ENCODE data around the gene CSMD2.

Gene CSMD2

DNA sequence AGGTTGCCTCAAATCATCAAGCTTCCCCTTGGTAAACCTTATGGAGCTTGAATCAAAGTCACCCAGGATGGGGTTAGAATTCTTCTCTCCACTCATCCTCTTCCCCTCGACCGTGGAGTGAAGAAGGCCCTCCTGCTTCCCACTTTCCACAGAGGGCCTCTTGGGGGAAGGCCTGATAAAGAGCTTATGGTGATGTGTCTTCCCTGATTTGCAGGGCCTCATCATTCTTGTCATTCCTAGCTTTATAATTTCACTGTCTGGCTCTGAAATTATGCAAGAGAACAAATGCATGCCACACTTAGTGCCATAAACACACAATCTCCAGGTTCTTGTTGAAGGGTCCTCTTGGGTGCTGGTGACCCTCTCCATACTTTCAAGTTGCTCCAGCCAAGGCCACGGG is 199.9 kb downstream of the CSMD2 start:
- DNase-seq (ENCODE audit: low read depth in 2 of 2): no peak

DNA sequence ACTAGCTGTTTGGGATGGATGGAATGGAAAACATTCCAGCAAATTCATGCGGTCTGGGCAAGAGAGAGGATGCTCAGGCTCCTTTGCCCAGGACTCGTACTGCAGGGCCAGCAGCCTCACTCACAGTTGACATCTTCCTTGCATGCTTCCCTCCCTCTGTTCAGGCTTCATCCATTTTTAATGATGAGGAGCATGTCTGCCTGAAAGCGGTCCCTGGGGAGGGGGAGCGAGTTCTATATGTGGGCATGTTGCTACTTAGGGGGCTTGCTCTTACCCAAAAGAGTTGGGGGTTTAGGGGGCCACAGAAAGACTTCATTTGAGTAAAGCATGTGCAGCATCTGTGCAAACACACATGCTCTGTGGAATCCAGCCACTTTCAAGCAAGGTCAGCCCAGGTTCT is 203.0 kb downstream of the CSMD2 start:
- no peak for DNase-seq (ENCODE audit: low read depth in 2 of 2)

DNA sequence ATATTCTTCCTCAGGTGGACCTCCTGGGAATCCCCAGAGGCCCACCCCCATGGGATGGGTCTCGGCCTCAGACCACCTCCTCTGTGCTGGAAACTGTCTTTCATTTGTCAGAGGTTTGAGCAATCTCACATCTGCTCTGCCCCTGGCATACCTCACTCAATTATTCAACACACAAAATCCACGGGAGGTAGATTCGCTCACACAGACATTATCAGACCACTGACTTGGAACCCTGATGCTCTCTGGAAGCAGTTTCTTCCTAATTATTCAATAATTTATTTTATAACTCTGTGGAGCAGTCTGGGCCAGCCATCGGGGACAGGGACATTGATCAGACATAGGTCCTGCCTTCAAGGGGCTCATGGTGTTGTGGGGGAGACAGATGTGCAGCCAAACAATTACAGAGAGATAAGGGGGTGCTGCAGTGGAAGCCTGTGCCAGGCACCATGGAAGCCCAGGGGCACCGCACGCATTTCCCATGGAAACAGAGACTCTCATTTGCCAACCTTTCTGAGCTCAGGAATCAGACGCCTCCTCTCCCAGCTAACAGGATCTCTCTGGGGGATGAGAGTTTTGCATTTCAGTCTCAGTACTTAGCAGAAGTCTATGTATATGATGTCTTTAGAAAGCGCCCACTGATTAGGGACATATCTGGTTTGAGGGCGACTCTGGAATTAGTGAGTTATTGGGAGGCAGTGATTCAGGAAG is 204.7 kb downstream of the CSMD2 start:
- no peak for DNase-seq (ENCODE audit: low read depth in 2 of 2)

DNA sequence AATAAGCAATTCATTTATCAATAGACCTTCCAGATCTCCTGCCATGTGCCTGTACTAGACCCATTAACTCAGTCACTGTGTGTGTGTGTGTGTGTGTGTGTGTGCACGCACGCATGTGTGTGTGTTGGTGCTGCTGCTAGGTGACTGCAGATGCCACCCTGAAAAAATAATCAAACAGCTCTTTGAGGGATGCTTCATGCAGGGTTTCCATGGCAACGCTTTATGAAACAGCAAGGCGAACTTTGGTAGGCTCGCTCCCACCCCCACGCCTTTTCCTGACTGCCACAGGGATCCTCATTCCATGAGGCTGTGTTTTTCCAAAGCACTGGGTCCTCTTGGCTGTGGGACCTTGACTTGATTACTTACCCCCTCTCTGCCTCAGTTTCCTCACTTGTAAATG is 207.2 kb downstream of the CSMD2 start:
- no peak for DNase-seq (ENCODE audit: low read depth in 2 of 2)

DNA sequence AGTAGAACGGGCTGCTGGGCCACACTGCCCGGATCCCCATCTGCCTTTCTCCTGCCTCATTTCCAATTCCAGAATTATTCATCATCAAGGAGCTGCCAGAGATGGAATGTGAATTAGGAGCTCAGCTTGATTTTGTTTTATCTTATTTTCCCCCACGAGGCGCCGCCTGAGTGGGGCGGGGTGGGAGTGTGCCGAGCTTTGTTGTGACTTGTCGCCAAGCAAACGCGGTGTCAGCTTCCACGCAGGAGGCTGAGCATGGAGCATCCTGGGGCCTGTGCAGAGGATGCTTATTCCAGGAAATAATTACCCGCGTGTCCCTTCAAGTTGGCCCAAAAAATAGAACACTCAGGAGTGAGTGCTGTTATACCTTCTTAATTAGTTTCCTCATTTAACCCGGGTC is 209.9 kb downstream of the CSMD2 start:
- DNase-seq (ENCODE audit: low read depth in 2 of 2): no peak

DNA sequence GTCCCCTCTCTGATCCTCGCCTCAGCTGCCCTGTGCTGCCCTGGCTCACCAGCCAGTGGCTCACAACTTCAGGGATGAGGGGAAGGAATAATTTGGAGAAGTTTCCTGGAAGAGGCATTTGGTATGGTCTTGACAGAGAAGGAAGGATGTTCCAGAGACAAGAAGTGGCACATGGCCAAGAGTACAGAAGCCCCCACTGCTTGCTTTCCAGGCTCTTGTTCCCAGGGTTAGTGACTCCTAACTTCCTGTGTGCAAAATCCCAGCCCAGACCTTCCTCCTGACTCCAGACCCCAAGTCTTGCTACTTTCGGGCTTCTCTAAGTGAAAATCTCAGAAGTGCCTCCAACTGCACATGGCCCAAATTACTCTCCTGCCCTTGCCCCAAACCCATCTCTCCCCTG is 215.5 kb downstream of the CSMD2 start:
- no peak for DNase-seq (ENCODE audit: low read depth in 2 of 2)

DNA sequence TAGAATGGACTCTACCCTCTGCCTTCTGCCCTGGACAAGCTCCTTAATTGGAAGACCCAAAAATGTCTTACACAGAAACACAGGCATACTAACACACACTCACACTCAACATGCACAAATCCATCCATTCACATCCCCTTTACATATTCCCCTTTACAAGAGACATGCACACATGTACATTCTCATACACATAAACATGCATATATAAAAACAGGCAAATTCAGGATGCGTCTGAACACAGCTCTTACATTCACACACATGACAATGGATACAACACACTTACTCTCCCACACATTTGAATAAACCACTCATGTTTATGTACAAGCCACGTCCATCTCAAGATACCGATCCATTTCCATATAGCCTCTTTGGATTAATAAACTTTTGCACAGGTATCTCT is 216.7 kb downstream of the CSMD2 start:
- no peak for DNase-seq (ENCODE audit: low read depth in 2 of 2)

DNA sequence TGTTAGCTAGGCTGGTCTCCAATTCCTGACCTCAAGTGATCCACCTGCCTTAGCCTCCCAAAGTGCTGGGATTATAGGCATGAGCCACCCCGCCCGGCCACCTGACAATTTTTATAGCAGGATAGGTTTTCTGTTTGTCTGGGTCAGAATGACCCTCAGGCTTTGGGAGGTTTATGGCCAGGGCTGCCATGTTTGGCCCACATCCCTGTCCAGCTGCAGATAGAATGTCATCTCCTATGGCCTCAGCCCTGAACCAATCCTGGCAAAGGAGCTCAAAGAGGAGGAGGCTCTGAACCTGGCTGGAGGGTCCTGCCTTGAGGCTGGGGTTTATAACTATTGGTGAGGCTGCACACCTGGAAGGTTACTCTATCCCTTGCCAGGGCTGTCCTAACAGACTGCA is 218.2 kb downstream of the CSMD2 start:
- DNase-seq (ENCODE audit: low read depth in 2 of 2): no peak

DNA sequence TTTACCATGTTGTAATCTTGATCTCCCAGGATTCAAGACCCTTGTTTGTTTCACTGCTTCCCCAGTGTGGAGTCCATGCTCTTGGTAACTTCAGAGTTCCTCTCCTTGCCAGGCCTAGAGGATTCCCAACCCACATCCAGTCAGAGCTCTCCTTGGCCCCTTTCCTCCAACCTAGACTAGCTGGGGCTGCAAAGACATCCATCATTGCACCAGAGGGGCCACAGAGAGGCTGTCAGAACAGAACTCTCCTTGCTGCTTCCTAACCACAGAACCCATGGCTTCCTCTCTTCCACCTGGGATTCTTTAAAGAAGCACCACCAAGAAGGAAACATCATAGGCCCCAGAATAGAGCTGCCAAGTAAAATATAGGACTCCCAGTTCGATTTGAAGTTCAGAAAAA is 220.2 kb downstream of the CSMD2 start:
- DNase-seq (ENCODE audit: low read depth in 2 of 2): no peak

DNA sequence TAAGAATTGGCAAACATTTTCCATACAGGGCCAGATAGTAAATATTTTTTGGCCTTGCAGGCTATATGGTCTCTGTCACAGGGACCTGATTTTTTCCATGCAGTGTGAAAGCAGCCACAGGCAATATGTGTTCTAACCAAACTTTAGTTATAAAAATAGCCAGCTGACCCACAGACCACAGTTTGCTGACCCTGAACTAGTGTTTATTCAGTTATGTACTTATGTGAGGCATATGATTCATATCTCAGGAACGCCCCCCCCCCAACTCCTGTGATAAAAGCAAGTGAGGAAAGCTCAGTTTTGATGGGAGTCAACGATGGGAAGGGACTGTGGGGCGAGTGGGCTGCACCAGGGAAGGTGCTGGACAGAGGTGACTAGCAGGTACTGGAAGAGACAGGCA is 221.1 kb downstream of the CSMD2 start:
- no peak for DNase-seq (ENCODE audit: low read depth in 2 of 2)

DNA sequence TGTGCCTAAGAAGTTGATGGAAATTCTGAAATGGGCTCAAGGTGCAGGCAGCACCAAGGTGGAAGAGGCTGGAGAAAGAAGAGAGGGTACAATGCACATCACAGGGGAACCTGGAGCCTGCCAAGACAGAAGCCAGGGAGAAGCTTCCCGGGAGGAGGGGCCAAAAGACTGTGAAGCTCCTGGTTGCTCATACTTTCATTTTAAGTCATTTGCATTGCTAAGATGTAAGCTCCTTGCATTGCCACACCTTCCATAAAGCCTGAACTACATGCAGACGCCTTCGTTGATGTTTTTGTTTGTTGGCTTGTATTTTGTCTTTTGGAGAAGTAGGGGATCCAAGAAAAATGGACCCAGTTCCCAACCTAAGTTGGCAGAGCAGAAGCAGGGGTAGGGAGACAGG is 232.2 kb downstream of the CSMD2 start:
- no peak for DNase-seq (ENCODE audit: low read depth in 2 of 2)

DNA sequence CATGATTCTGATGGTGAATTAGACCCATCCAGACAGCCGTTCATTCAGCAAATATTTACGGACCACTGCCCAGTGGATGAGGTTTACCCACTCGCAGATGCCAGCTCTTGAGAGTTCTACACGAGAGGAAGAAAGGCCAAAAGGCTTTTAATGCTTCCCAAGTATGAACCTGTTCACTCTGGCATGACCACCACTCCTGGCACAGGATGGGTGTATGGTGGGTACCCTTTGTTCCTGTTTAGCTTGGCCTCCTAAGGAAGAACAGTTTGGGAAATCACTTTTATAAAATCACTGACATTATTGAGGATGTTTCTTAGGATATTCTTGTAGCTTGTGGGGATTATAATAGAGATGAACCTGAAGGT is 233.9 kb downstream of the CSMD2 start:
- no peak for DNase-seq (ENCODE audit: low read depth in 2 of 2)

DNA sequence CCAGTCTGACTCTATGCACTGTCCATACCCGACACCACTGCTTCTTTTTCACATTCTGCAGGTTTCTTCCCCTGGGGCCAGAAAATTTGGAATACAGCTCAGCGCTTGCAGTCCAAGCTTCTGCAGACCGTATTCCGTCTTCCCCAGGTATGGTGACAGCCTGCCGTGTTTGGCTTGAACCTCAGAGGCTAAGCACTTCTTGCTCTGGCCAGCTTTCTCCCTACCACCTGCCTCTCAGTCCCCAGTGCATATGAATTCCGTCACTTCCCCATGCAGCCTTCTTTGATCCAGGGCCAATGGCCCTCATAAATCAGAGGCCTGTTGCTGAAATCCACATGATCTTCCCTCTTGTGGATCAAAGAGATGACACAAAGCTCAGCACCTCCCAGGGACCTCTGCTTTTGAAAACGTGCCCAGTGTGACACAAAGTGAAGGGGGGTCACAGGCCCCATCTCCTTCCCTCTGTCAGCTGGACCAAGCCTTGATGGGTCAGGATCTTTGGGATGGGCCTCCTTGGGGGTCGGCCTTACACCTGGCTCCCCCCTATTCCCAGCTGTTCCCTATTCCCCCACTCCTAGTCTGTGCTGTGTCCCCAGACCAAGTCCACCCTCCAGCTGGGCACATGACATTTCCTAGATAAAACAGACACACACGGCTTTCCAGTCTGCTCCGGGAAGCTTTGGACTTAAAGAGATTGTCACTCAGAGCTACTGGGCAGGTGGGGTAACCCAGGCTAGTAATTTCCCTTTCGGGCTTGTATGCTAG is 234.5 kb downstream of the CSMD2 start:
- DNase-seq (ENCODE audit: low read depth in 2 of 2): no peak

DNA sequence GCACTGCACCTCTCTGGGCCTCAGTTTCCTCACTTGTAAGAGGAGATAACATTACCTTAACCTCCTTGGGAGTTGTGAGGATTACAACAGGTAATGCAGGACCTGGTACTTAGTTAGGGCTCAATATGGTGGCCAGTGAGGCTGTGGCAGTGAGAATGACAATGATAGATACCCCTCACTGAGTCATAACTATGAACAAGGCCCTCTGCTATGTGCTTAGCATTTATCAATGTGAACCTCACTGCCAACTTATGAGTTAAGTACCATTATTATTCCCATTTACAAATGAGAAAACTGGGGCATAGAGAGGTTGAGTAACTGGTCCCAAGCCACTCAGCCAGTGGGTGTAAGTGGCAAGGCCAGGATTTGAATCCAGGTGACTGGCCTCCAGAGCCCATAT is 236.8 kb downstream of the CSMD2 start:
- DNase-seq (ENCODE audit: low read depth in 2 of 2): no peak

DNA sequence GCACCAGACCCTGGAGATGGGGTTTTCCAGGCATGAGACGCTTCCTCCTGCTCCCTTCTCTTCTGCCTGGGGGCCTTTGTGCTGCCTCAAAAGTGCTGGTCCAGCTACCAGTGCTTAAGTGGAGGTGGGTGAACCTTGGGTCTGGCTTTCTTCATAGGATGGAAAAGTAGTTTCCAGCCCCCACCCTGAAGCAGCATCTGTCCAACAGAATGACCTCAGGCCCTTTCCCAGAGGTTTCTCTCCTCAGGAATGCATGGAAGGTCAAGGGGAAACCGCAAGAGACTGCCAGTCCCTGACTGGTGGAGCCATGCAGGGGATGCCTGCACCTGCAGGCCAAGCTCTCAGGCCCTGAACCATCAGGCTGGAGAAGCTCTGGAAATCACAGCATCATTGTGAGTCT is 237.3 kb downstream of the CSMD2 start:
- DNase-seq (ENCODE audit: low read depth in 2 of 2): no peak

DNA sequence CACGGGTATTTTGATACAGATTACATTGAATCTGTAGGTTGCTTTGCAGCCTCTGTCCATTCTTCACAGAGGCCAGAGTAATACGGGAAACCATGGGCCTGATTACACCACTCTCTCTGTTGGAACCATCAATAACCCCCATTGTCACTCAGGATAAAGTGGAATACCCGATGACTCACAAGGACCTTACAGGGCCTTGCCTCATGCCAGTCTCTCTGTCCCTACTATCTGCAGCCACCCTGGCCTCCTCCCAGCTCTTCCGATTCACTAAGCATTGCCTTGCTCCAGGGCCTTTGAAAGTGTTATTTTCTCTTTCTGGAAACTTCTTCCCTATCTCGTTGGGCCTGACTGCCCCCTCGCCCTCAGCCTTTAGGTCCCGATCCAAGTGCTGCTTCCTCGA is 239.4 kb downstream of the CSMD2 start:
- no peak for DNase-seq (ENCODE audit: low read depth in 2 of 2)

DNA sequence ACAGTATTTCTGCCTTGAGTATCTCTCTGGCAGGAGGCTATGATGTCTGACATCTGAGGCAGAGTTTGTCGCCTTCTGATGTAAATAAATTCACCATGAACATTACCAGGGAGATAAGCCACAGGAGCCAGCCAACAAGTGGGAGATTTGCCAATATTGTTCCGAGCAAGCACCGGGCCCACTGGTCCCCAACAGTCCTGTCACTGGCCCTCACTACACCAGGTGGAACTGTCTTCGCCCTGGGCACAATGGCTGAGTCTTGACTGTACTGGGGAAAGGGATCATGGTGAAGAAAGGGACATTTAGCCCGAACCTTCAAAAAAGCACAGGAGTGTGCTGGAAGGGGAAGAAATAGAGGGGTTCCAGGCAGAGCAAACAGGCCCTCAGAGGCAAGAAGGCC is 243.7 kb downstream of the CSMD2 start:
- DNase-seq (ENCODE audit: low read depth in 2 of 2): no peak

DNA sequence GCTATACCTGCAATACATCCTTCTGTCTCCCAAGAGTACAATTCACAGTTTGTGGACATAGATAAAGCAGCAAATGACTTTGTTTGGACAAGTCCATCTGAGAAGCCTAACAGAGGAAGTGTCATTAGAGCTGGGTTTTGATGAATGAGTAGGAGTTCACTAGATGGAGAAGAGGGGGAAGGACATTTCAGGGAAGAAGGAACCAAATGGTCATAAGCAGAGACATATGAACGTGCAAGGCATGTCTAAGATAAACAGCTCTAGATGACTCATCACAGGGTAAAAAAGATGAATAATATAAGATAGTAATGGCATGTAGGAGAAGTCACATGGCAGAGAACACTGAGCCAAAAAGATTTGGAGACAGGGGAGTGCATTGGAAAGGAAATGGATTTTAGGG is 246.7 kb downstream of the CSMD2 start:
- no peak for DNase-seq (ENCODE audit: low read depth in 2 of 2)

DNA sequence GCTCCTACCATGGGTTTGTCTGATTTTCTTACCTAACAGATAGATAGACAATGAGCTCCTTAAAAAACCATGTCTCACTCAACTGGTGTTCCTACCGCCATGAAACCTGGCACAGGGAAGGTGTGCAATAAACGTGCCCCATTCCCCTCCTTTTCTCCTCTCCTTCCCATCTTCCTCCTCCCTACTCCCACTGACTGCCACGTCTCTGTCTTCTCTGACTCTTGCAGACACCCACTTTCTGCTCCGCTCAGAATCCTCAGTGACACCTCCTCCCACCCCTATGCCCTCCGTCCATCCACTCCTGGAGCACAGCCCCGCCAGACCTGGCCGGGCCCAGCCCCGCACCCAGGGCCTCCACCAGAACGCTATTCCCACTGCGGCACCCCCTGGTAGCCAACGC is 248.2 kb downstream of the CSMD2 start:
- no peak for DNase-seq (ENCODE audit: low read depth in 2 of 2)

DNA sequence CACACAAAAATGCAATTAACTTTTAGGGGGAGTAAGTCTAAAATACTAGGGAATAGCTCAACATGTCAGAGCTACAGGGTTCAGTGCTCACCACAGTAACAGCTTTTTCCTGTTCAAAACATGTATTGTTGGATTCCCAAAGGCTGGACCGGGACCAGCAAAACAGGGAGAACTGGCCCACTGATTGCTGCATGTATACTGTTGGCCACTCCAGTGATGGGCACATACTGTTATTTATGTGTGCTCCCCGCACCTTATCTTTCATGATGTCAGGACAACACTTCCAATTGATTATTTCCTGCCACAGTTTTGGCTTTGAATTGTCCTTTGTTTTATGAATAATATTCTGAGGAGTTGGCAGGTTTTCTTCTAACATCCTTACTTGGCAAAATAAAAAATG is 250.5 kb downstream of the CSMD2 start:
- no peak for DNase-seq (ENCODE audit: low read depth in 2 of 2)

DNA sequence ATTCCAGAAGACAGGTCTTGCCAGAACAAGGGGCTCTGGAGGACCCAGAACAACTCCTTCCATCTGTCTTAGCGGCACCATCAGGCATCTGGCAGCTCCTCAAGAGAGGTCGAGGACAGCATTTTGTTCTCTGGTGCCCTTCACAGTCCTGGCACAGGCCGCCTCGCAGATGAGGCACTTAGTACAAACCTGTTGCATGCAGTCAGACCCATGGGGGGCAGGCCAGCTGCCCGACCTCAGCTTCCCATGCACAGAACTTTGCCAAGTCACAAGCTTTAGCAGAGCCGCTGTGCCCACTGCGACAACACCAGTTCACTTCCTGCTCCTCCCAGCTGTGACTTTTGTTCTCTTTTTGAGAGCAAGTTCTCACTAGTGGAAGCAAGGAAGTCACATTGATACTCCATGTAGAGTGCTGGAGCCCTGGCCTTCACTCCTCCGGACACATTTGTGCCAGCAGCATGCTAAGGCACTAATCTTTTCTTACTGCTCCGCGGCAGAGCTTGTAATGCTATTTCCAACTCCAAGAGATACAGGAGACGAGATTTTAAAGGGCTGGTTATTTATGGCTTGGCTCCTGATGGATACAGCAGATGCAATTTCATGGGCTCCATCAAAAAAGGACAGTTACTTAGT is 256.6 kb downstream of the CSMD2 start:
- DNase-seq (ENCODE audit: low read depth in 2 of 2): no peak

DNA sequence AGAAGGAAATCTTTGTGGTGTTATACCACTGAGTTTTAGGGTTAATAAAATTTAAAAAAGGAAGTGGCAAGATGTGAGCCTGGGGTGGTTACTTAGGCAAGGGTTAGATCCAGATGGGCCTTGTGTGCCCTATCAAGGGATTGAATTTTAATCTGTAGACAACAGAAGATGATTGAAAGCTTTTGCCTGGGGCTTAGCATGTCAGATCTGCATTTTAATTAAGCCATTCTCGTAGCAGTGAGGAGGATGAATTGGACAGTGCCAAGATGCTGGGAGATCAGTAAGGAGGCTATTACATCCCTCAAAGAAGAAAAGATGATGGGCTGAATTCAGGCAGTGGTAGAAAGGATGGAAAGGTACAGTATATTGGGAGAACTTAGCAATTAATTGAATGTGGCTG is 258.9 kb downstream of the CSMD2 start:
- no peak for DNase-seq (ENCODE audit: low read depth in 2 of 2)

DNA sequence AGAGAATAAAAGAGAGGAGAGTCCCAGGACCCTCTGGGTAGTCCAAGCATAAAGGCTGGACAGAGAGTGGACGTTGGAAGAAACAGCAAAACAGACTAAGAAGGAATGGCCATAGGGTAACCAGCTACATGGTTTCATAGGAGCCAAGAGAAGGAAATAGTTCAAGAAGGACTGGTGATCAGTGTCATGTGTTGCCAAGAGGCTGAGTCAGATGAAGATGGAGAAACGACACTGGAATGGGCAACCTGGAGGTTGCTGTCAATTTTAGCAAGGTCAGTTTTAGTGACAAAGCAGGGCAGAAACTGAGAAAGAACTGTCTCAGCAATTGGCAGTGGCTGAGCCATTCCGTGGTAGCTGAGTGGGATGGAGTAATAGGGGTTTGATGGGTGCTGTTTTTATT is 259.8 kb downstream of the CSMD2 start:
- no peak for DNase-seq (ENCODE audit: low read depth in 2 of 2)

Measured in stimulated activated CD8-positive, alpha-beta memory T cell treated with anti-CD3 and anti-CD28 coated beads, Interleukin-2, amount 100 ng/mL, for 1 hour (primary cell).